Measurements from ENCODE around the gene FAM53A.

FAM53A gene

GRCh38 chr4:1686440-1687036 is 2.4 kb upstream of the FAM53A start:
- H3K36me3 ChIP-seq: peaks cover 13% of the 10 kb centered on the region
- peak; percentile 24 for DNase-seq
- TF ChIP-seq CTCF (IDR thresholded peaks at IDR 0.05; ENCODE audit: low read depth, low read length): no peak
- no peak overlapping the region for H3K4me3 ChIP-seq (ENCODE audit: low read depth, low read length)
- no peaks in the 10 kb centered on the region for H3K4me1 ChIP-seq
- no peaks in the 10 kb centered on the region for H3K27me3 ChIP-seq
- no peaks in the 10 kb centered on the region for H3K9me3 ChIP-seq

- no peak overlapping the region for H3K4me3 ChIP-seq (ENCODE audit: low read depth, low read length)
- no peaks in the 10 kb centered on the region for H3K4me1 ChIP-seq
- TF ChIP-seq CTCF (IDR thresholded peaks at IDR 0.05; ENCODE audit: low read depth, low read length): no peak
These were observed 1.4 kb upstream of the FAM53A start for GRCh38 chr4:1685235-1686150.

GRCh38 chr4:1684506-1685234 is 557 bp upstream of the FAM53A start:
- no peak for TF ChIP-seq CTCF (IDR thresholded peaks at IDR 0.05; ENCODE audit: low read depth, low read length)
- no peak overlapping the region for H3K4me3 ChIP-seq (ENCODE audit: low read depth, low read length)
- DNase-seq: no peak

More at GRCh38 chr4:1685235-1686150, 1.4 kb upstream of the FAM53A start:
- H3K36me3 ChIP-seq: peaks cover 3% of the 10 kb centered on the region
- no peaks in the 10 kb centered on the region for H3K9me3 ChIP-seq
- H3K27me3 ChIP-seq: no peaks in the 10 kb centered on the region
- DNase-seq: no peak

GRCh38 chr4:1683261-1683735 is 815 bp downstream of the FAM53A start:
- Histone ChIP-seq H3K36me3 (no peaks in the 10 kb centered on the region), H3K27me3 (no peaks in the 10 kb centered on the region), H3K9me3 (no peaks in the 10 kb centered on the region), H3K4me1 (no peaks in the 10 kb centered on the region), H3K4me3 (ENCODE audit: low read depth, low read length) (peak overlapping the region; percentile 51)
- DNase-seq: no peak
- no peak for TF ChIP-seq CTCF (IDR thresholded peaks at IDR 0.05; ENCODE audit: low read depth, low read length)

More at GRCh38 chr4:1684506-1685234, 557 bp upstream of the FAM53A start:
- Histone ChIP-seq H3K27me3 (no peaks in the 10 kb centered on the region), H3K4me1 (no peaks in the 10 kb centered on the region), H3K9me3 (no peaks in the 10 kb centered on the region), H3K36me3 (no peaks in the 10 kb centered on the region; the same call in 1 of the 2 replicates)

- Histone ChIP-seq H3K36me3 (no peaks in the 10 kb centered on the region), H3K4me3 (ENCODE audit: low read depth, low read length) (no peak overlapping the region), H3K4me1 (no peaks in the 10 kb centered on the region), H3K27me3 (no peaks in the 10 kb centered on the region), H3K9me3 (no peaks in the 10 kb centered on the region)
- no peak for DNase-seq
- no peak for TF ChIP-seq CTCF (IDR thresholded peaks at IDR 0.05; ENCODE audit: low read depth, low read length)
These were observed 1.3 kb downstream of the FAM53A start for GRCh38 chr4:1682860-1683259.
